K562 (cell line): Measurements from ENCODE around the gene SMIM13. TPM values are rescaled to one million over a fixed set of nuclear protein-coding genes. Genes with fewer than 3 reads are reported as not detected.
A peak's percentile ranks its signal among the peaks of the same experiment; 100 is the strongest.

ENCODE experiments used
- CCAR2 ChIP-seq: fragments of 200-400 bp; formaldehyde crosslinking; IDR thresholded peaks from 2 replicates; pipeline ENCODE4 v1.6.1; 2017; ENCODE audit warnings: mild to moderate bottlenecking, low read depth, low read length
- CTBP1 ChIP-seq: fragments of 450-650 bp; IDR thresholded peaks from 2 replicates; pipeline ENCODE4 v1.6.1; 2016; ENCODE audit warnings: borderline replicate concordance
- CXXC5 ChIP-seq: fragments of 250-450 bp; sonication (Bioruptor Pico); IDR thresholded peaks from 2 replicates; pipeline ENCODE4 v1.8.0; 2022; ENCODE audit warnings: inconsistent platforms, mild to moderate bottlenecking, moderate library complexity
- ETV5 ChIP-seq: sonication (generic); formaldehyde crosslinking; IDR thresholded peaks from 2 replicates; pipeline ENCODE4 v1.4.0; 2020; ENCODE audit warnings: low read depth, mild to moderate bottlenecking, missing genetic modification reagents
- HDAC8 ChIP-seq: fragments of 450-650 bp; IDR thresholded peaks from 2 replicates; pipeline ENCODE4 v1.6.1; 2016; ENCODE audit warnings: mild to moderate bottlenecking, missing genetic modification characterization, moderate library complexity, missing compliant biosample characterization
- MECOM ChIP-seq: fragments of 250-450 bp; sonication (Bioruptor Pico); IDR thresholded peaks from 2 replicates; pipeline ENCODE4 v1.8.0; 2022; ENCODE audit warnings: inconsistent platforms
- NCOA6 ChIP-seq: fragments of 450-650 bp; IDR thresholded peaks from 2 replicates; pipeline ENCODE4 v1.6.1; 2017; ENCODE audit warnings: mild to moderate bottlenecking
- PHTF2 ChIP-seq: fragments of 250-450 bp; sonication (Bioruptor Pico); IDR thresholded peaks from 2 replicates; pipeline ENCODE4 v1.5.0; 2021; ENCODE audit warnings: mild to moderate bottlenecking
- POLR2G ChIP-seq: fragments of 200-400 bp; formaldehyde crosslinking; IDR thresholded peaks from 2 replicates; pipeline ENCODE4 v1.6.1; 2017; ENCODE audit warnings: low read depth, mild to moderate bottlenecking, antibody characterized with exemption, low read length, moderate library complexity
- RB1 ChIP-seq: fragments of 450-650 bp; IDR thresholded peaks from 2 replicates; pipeline ENCODE4 v1.6.1; 2017; ENCODE audit warnings: low read depth, mild to moderate bottlenecking
- SAP30 ChIP-seq: fragments of 200-600 bp; sonication (generic); IDR thresholded peaks from 2 replicates; pipeline ENCODE4 v1.6.1; 2012; ENCODE audit warnings: borderline replicate concordance, low read depth, mild to moderate bottlenecking, moderate library complexity, low read length, control low read depth, inconsistent platforms; ENCODE audit not compliant: insufficient read depth, poor library complexity, severe bottlenecking
- SLC30A9 ChIP-seq: fragments of 250-450 bp; sonication (Bioruptor Pico); IDR thresholded peaks from 2 replicates; pipeline ENCODE4 v1.8.0; 2022; ENCODE audit warnings: mild to moderate bottlenecking, moderate library complexity
- SP1 ChIP-seq: sonication (generic); formaldehyde crosslinking; IDR thresholded peaks from 2 replicates; pipeline ENCODE4 v1.8.1; 2022; ENCODE audit warnings: mild to moderate bottlenecking, missing genetic modification reagents
- TGIF2 ChIP-seq: sonication (generic); formaldehyde crosslinking; IDR thresholded peaks from 2 replicates; pipeline ENCODE4 v1.8.1; 2022; ENCODE audit warnings: mild to moderate bottlenecking, missing genetic modification reagents, moderate library complexity
- ZFPM2 ChIP-seq: fragments of 250-450 bp; sonication (Bioruptor Pico); IDR thresholded peaks from 2 replicates; pipeline ENCODE4 v1.5.1; 2022; ENCODE audit warnings: mild to moderate bottlenecking
- ZNF174 ChIP-seq: fragments of 250-450 bp; sonication (Bioruptor Pico); IDR thresholded peaks from 2 replicates; pipeline ENCODE4 v1.4.0; 2020; ENCODE audit warnings: mild to moderate bottlenecking
- ZNF239 ChIP-seq: fragments of 250-450 bp; sonication (Bioruptor Pico); IDR thresholded peaks from 2 replicates; pipeline ENCODE4 v1.4.0; 2020; ENCODE audit warnings: mild to moderate bottlenecking
- polyA plus RNA-seq, 8 experiments: library from polyadenylated mRNA; depleted of rRNA in 4 of 8; stranded (reverse) in 5 of 8; unstranded in 3 of 8; fragments of >200 nt; fragmentation: Nextera tagmentation in 2 of 8; fragmentation: Illumina TruSeq in 1 of 8; extraction: Ambion mirVana in 2 of 8; extraction: Trizol in 1 of 8; gene quantifications; 2 replicates each; pipeline versions ENCODE4 v1.2.1 to v1.2.3, GENCODE V29; 2011 to 2014; ENCODE audit warnings: inconsistent platforms in 1 of 8, missing spikeins in 1 of 8
- total RNA-seq, 7 experiments: library from RNA; depleted of rRNA in 6 of 7; stranded (reverse); fragments of >200 nt in 6 of 7; fragmentation: Illumina TruSeq in 2 of 7; extraction: Trizol in 2 of 7; gene quantifications; 2 replicates each; pipeline versions ENCODE4 v1.2.1 to v1.2.3, GENCODE V29; 2011 to 2021; ENCODE audit warnings: low replicate concordance in 1 of 7
- TF ChIP-seq, protein P1 (sequence below): fragments of 250-450 bp; sonication (Bioruptor Pico); IDR thresholded peaks from 2 replicates; pipeline ENCODE4 v1.8.0; 2022; ENCODE audit warnings: moderate library complexity, mild to moderate bottlenecking, inconsistent platforms
- TF ChIP-seq, protein P2 (sequence below): fragments of 250-450 bp; sonication (Bioruptor Pico); IDR thresholded peaks from 2 replicates; pipeline ENCODE4 v1.4.0; 2020
- TF ChIP-seq, protein P3 (sequence below): sonication (generic); formaldehyde crosslinking; IDR thresholded peaks from 2 replicates; pipeline ENCODE4 v1.8.0; 2023; ENCODE audit warnings: missing genetic modification reagents, mild to moderate bottlenecking, borderline replicate concordance
- TF ChIP-seq, protein P4 (sequence below): sonication (generic); formaldehyde crosslinking; IDR thresholded peaks from 2 replicates; pipeline ENCODE4 v1.8.0; 2022; ENCODE audit warnings: missing genetic modification reagents, mild to moderate bottlenecking, moderate library complexity, borderline replicate concordance

Gene SMIM13
- total and polyA plus RNA-seq, 9 of the 15 experiments (the other 6 are each of a cell fraction or from before 2014, with no cell fraction given) = 5.5 to 24.8 (median 11.7) TPM

DNA sequence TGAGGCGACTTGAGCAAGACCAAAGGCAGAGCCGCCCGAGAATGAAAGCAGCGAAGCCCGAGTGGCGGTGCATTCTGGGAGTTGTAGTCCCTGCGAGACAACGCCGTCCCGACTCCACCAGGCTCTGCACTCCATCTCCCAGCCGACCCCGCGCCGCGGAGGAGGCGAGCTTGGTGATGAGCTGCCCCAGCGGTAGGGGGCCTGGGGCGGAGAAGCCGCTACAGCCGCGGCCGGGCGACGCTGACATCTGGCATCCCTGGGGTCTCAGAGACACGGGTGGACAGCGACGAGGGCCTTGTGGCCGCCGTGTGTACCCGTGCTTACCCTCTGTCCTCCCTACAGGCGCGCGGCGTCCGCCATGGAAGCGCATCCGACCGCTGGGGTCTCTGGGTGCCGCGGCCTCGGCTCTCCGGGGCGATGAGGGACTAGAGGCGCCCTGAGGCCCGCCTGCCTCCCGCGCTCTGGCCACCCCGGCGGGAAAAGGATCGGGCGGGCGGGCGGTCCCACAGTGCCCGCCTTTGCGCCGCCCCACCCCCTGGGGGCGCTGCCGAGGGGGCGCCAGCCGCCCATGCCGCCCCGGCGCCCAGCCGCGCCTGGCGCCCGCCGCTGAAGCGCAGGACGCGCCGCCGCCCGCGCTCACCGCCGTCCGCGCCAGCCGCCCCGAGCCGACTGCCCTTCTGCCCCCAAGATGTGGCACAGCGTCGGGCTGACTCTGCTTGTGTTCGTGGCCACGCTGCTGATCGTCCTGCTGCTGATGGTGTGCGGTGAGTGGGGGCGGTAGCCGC lies at the start of gene SMIM13 (continued):
- TF ChIP-seq PHTF2 (CRISPR knock-in tag) = no peak
- TF ChIP-seq ZNF174 = no peak
- TF ChIP-seq, protein P1, sequence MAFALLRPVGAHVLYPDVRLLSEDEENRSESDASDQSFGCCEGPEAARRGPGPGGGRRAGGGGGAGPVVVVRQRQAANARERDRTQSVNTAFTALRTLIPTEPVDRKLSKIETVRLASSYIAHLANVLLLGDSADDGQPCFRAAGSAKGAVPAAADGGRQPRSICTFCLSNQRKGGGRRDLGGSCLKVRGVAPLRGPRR (CRISPR knock-in tag) = no peak
- TF ChIP-seq SLC30A9 = no peak
- TF ChIP-seq ZNF239 (CRISPR knock-in tag) = no peak
- TF ChIP-seq, protein P2, sequence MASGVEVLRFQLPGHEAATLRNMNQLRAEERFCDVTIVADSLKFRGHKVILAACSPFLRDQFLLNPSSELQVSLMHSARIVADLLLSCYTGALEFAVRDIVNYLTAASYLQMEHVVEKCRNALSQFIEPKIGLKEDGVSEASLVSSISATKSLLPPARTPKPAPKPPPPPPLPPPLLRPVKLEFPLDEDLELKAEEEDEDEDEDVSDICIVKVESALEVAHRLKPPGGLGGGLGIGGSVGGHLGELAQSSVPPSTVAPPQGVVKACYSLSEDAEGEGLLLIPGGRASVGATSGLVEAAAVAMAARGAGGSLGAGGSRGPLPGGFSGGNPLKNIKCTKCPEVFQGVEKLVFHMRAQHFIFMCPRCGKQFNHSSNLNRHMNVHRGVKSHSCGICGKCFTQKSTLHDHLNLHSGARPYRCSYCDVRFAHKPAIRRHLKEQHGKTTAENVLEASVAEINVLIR (CRISPR knock-in tag) = peak; percentile 56
- TF ChIP-seq CXXC5 (CRISPR knock-in tag) = peak; percentile 78
- TF ChIP-seq MECOM (CRISPR knock-in tag) = no peak
- TF ChIP-seq POLR2G = peak; percentile 97
- TF ChIP-seq ETV5 (CRISPR knock-in tag) = peak; percentile 39; the same call in 1 of the 2 replicates
- no peak for TF ChIP-seq TGIF2 (CRISPR knock-in tag)
- TF ChIP-seq NCOA6 = no peak
- peak; percentile 74 for TF ChIP-seq SP1 (CRISPR knock-in tag)
- no peak for TF ChIP-seq ZFPM2
- TF ChIP-seq, protein P3, sequence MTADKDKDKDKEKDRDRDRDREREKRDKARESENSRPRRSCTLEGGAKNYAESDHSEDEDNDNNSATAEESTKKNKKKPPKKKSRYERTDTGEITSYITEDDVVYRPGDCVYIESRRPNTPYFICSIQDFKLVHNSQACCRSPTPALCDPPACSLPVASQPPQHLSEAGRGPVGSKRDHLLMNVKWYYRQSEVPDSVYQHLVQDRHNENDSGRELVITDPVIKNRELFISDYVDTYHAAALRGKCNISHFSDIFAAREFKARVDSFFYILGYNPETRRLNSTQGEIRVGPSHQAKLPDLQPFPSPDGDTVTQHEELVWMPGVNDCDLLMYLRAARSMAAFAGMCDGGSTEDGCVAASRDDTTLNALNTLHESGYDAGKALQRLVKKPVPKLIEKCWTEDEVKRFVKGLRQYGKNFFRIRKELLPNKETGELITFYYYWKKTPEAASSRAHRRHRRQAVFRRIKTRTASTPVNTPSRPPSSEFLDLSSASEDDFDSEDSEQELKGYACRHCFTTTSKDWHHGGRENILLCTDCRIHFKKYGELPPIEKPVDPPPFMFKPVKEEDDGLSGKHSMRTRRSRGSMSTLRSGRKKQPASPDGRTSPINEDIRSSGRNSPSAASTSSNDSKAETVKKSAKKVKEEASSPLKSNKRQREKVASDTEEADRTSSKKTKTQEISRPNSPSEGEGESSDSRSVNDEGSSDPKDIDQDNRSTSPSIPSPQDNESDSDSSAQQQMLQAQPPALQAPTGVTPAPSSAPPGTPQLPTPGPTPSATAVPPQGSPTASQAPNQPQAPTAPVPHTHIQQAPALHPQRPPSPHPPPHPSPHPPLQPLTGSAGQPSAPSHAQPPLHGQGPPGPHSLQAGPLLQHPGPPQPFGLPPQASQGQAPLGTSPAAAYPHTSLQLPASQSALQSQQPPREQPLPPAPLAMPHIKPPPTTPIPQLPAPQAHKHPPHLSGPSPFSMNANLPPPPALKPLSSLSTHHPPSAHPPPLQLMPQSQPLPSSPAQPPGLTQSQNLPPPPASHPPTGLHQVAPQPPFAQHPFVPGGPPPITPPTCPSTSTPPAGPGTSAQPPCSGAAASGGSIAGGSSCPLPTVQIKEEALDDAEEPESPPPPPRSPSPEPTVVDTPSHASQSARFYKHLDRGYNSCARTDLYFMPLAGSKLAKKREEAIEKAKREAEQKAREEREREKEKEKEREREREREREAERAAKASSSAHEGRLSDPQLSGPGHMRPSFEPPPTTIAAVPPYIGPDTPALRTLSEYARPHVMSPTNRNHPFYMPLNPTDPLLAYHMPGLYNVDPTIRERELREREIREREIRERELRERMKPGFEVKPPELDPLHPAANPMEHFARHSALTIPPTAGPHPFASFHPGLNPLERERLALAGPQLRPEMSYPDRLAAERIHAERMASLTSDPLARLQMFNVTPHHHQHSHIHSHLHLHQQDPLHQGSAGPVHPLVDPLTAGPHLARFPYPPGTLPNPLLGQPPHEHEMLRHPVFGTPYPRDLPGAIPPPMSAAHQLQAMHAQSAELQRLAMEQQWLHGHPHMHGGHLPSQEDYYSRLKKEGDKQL (CRISPR knock-in tag) = no peak
- TF ChIP-seq SAP30 = peak; percentile 6
- TF ChIP-seq, protein P4, sequence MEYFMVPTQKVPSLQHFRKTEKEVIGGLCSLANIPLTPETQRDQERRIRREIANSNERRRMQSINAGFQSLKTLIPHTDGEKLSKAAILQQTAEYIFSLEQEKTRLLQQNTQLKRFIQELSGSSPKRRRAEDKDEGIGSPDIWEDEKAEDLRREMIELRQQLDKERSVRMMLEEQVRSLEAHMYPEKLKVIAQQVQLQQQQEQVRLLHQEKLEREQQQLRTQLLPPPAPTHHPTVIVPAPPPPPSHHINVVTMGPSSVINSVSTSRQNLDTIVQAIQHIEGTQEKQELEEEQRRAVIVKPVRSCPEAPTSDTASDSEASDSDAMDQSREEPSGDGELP (CRISPR knock-in tag) = peak; percentile 85
- TF ChIP-seq CCAR2 = no peak
- TF ChIP-seq HDAC8 (tag) = 0 out of 2 replicates have a peak, but pooled peaks have one; percentile 38
- peak; percentile 91 for TF ChIP-seq CTBP1
- peak; percentile 96 for TF ChIP-seq RB1
